Mucosa of stomach (tissue), 1 donor: ENCODE data around the gene PCSK6.

Experiments
- H3K27me3 ChIP-seq: one replicate; pipeline ENCODE4 v1.7.0; 2013; ENCODE audit warnings: mild to moderate bottlenecking, low read length; ENCODE audit not compliant: control insufficient read depth, insufficient read depth
- H3K36me3 ChIP-seq: one replicate; pipeline ENCODE4 v1.7.0; 2013; ENCODE audit warnings: low read length; ENCODE audit not compliant: control insufficient read depth, insufficient read depth
- H3K4me1 ChIP-seq: one replicate; pipeline ENCODE4 v1.7.0; 2013; ENCODE audit warnings: mild to moderate bottlenecking, low read length; ENCODE audit not compliant: control insufficient read depth, insufficient read depth
- H3K4me3 ChIP-seq: one replicate; pipeline ENCODE4 v1.7.0; 2013; ENCODE audit warnings: low read length
- H3K9ac ChIP-seq: one replicate; pipeline ENCODE4 v1.7.0; 2013; ENCODE audit warnings: mild to moderate bottlenecking, low read length, moderate library complexity
- H3K9me3 ChIP-seq: one replicate; pipeline ENCODE4 v1.7.0; 2013; ENCODE audit warnings: mild to moderate bottlenecking, low read length, moderate library complexity; ENCODE audit not compliant: control insufficient read depth
- donor health status: Pancreatic carcinoma.

The PCSK6 gene

DNA sequence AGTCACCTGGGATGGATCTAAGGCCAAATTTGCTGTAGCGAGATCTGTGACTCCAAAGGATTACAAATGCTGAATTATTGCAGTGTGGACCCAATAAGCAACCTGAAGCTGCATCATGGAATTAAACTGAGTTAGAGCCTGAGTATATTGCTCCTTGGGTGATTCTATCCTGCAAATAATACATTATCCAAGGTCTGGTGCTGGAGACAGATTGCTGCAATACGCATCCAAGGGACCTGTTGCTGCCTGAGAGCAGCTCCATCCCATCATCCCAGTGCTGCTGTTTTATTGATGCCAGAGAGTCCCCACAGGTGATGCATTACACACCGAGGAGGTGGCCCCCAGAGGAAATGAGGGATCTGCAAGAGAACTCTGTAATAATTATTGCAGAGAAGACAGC, 31.6 kb upstream of the PCSK6 start:
- no peaks in the 10 kb centered on the region for H3K27me3 ChIP-seq
- no peaks in the 10 kb centered on the region for H3K36me3 ChIP-seq
- H3K4me1 ChIP-seq = no peaks in the 10 kb centered on the region
- H3K4me3 ChIP-seq = no peak overlapping the region
- H3K9ac ChIP-seq = no peak overlapping the region
- H3K9me3 ChIP-seq = no peaks in the 10 kb centered on the region

GRCh38 chr15:101520395-101520794, 30.9 kb upstream of the PCSK6 start:
- Histone ChIP-seq H3K9me3 (no peaks in the 10 kb centered on the region), H3K36me3 (no peaks in the 10 kb centered on the region), H3K4me1 (no peaks in the 10 kb centered on the region), H3K4me3 (no peak overlapping the region), H3K9ac (no peak overlapping the region), H3K27me3 (no peaks in the 10 kb centered on the region)

GRCh38 chr15:101517504-101517903, 28.0 kb upstream of the PCSK6 start:
- H3K27me3 ChIP-seq = no peaks in the 10 kb centered on the region
- no peaks in the 10 kb centered on the region for H3K4me1 ChIP-seq
- no peaks in the 10 kb centered on the region for H3K9me3 ChIP-seq
- H3K36me3 ChIP-seq = no peaks in the 10 kb centered on the region
- no peak overlapping the region for H3K9ac ChIP-seq
- no peak overlapping the region for H3K4me3 ChIP-seq

DNA sequence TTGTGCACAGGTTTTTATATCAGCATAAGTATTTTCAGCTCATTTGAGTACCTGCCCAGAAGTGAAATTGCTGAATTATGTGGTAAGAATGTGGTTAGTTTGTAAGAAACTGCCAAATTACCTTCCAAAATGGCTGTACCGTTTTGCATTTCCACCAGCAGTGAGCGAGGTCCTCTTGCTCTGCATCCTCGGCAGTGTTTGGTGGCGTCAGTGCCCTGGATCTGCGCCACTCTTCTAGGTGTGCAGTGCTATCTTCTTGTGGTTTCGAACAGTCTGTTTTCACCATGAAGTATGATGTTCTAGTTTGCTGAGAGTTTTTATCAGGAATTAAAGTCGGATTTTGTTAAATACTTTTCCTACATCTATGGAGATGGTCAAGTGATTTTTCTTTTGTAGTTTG, 24.8 kb upstream of the PCSK6 start:
- no peak overlapping the region for H3K4me3 ChIP-seq
- no peaks in the 10 kb centered on the region for H3K9me3 ChIP-seq
- no peaks in the 10 kb centered on the region for H3K36me3 ChIP-seq
- H3K27me3 ChIP-seq = no peaks in the 10 kb centered on the region
- no peaks in the 10 kb centered on the region for H3K4me1 ChIP-seq
- H3K9ac ChIP-seq = no peak overlapping the region

GRCh38 chr15:101511717-101512116, 22.2 kb upstream of the PCSK6 start:
- Histone ChIP-seq H3K9ac (no peak overlapping the region), H3K4me1 (no peaks in the 10 kb centered on the region), H3K36me3 (no peaks in the 10 kb centered on the region), H3K27me3 (no peaks in the 10 kb centered on the region), H3K9me3 (no peaks in the 10 kb centered on the region), H3K4me3 (no peak overlapping the region)

- H3K4me1 ChIP-seq = no peaks in the 10 kb centered on the region
- no peak overlapping the region for H3K4me3 ChIP-seq
- no peak overlapping the region for H3K9ac ChIP-seq
- no peaks in the 10 kb centered on the region for H3K27me3 ChIP-seq
- no peaks in the 10 kb centered on the region for H3K9me3 ChIP-seq
- no peaks in the 10 kb centered on the region for H3K36me3 ChIP-seq
Measured at GRCh38 chr15:101510212-101511197, 21.0 kb upstream of the PCSK6 start.

- H3K27me3 ChIP-seq = no peaks in the 10 kb centered on the region
- no peaks in the 10 kb centered on the region for H3K9me3 ChIP-seq
- H3K36me3 ChIP-seq = no peaks in the 10 kb centered on the region
- no peak overlapping the region for H3K4me3 ChIP-seq
- no peak overlapping the region for H3K9ac ChIP-seq
- H3K4me1 ChIP-seq = no peaks in the 10 kb centered on the region
Measured at GRCh38 chr15:101509279-101509678, 19.8 kb upstream of the PCSK6 start.

GRCh38 chr15:101506491-101506890, 17.0 kb upstream of the PCSK6 start:
- no peak overlapping the region for H3K9ac ChIP-seq
- no peaks in the 10 kb centered on the region for H3K36me3 ChIP-seq
- H3K9me3 ChIP-seq = no peaks in the 10 kb centered on the region
- peaks cover 6% of the 10 kb centered on the region for H3K4me1 ChIP-seq
- H3K4me3 ChIP-seq = no peak overlapping the region
- H3K27me3 ChIP-seq = peaks cover 6% of the 10 kb centered on the region

GRCh38 chr15:101505610-101506337, 16.3 kb upstream of the PCSK6 start:
- Histone ChIP-seq H3K27me3 (peaks cover 6% of the 10 kb centered on the region), H3K36me3 (no peaks in the 10 kb centered on the region), H3K9me3 (no peaks in the 10 kb centered on the region), H3K4me1 (peaks cover 13% of the 10 kb centered on the region), H3K9ac (no peak overlapping the region), H3K4me3 (no peak overlapping the region)

DNA sequence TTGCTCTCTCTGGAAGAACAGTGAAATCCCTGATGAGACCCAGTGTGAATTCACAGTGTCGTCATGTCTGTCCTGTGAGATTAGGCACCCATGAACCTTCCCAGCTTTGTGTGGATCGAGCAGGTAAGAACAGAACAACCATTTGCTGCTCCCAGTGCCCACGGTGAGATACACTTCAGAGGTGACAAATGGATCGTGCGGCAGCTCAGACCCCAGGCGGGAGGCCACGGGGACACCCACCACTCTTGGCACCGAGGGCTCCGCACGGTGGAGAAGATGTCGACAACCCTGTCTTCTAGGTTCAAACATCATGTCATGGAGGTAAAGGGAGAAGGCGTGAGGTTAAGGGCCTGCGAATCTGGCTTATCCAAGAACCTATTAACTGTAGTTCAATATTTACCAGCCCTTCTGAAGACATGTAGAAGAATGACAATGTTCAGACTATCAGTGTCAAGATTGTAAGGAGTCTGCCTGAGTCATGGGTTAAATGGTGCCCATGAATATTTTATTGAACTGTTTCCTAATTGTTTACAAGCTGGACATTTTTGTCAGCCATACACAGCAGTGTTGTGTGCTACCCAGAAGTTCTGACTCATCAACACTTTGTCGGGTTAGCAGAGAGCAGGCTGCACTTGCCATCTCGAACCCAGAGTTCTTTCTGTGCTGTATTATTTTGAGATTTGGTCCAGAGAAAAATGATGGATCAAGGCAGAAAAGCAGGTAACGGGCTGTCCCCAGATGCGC, 15.5 kb upstream of the PCSK6 start:
- H3K4me3 ChIP-seq = no peak overlapping the region
- H3K36me3 ChIP-seq = no peaks in the 10 kb centered on the region
- H3K9ac ChIP-seq = no peak overlapping the region
- H3K27me3 ChIP-seq = peaks cover 6% of the 10 kb centered on the region
- no peaks in the 10 kb centered on the region for H3K9me3 ChIP-seq
- H3K4me1 ChIP-seq = peaks cover 19% of the 10 kb centered on the region

- Histone ChIP-seq H3K9ac (no peak overlapping the region), H3K4me1 (peaks cover 25% of the 10 kb centered on the region), H3K4me3 (no peak overlapping the region), H3K27me3 (peaks cover 6% of the 10 kb centered on the region), H3K9me3 (no peaks in the 10 kb centered on the region), H3K36me3 (no peaks in the 10 kb centered on the region)
Measured at GRCh38 chr15:101504373-101504772, 14.9 kb upstream of the PCSK6 start.

GRCh38 chr15:101503296-101503599, 13.7 kb upstream of the PCSK6 start:
- Histone ChIP-seq H3K36me3 (no peaks in the 10 kb centered on the region), H3K4me3 (no peak overlapping the region), H3K9ac (no peak overlapping the region), H3K27me3 (peaks cover 6% of the 10 kb centered on the region), H3K9me3 (no peaks in the 10 kb centered on the region), H3K4me1 (peaks cover 36% of the 10 kb centered on the region)
